Subcutaneous adipose tissue (tissue), 4 donors: ENCODE results near the gene TEX35. TPM values are rescaled to one million over a fixed set of nuclear protein-coding genes. Genes with fewer than 3 reads are reported as not detected.

Experiments
- CTCF ChIP-seq: fragments of 450-650 bp; IDR thresholded peaks from one replicate; pipeline ENCODE4 v1.5.1; 2016; ENCODE audit warnings: low read depth, mild to moderate bottlenecking, control low read depth, antibody characterized with exemption, moderate library complexity
- total RNA-seq, 4 donors: library from RNA; depleted of rRNA; stranded (reverse); fragments of >200 nt; gene quantifications; one replicate each; pipeline ENCODE4 v1.1.0, GENCODE V29; 2016

The TEX35 gene
- total RNA-seq, result not detected

- TF ChIP-seq CTCF, result no peak
Measured at GRCh38 chr1:178512566-178513277, at the start of gene TEX35. Gene TEX35, plus strand, starts transcription at chr1:178513109. Its CDS starts 80 bp downstream, at chr1:178513189.

- no peak for TF ChIP-seq CTCF
Measured at GRCh38 chr1:178464141-178464540, 48.8 kb upstream of the TEX35 start.

GRCh38 chr1:178464566-178464965 lies 48.3 kb upstream of the TEX35 start:
- TF ChIP-seq CTCF, result no peak

- no peak for TF ChIP-seq CTCF
Measured at GRCh38 chr1:178465011-178465410, 47.9 kb upstream of the TEX35 start.

GRCh38 chr1:178467837-178468236 lies 45.1 kb upstream of the TEX35 start:
- TF ChIP-seq CTCF, result no peak

GRCh38 chr1:178470411-178470960 lies 42.4 kb upstream of the TEX35 start:
- TF ChIP-seq CTCF, result no peak

GRCh38 chr1:178472531-178472930 lies 40.4 kb upstream of the TEX35 start:
- no peak for TF ChIP-seq CTCF
